HG02763 (cell line): ENCODE measurements around the gene WDR93.
A peak's percentile ranks its signal among the peaks of the same experiment; 100 is the strongest.

Experiments
- ATAC-seq: cut with Tn5 transposase; IDR thresholded peaks from one replicate; pipeline ENCODE4 v1.9.1; 2021; ENCODE audit warnings: mild to moderate bottlenecking, moderate library complexity; ENCODE audit not compliant: unreplicated experiment

The WDR93 gene

GRCh38 chr15:89690276-89691218 lies at the start of gene WDR93, which contains the start of gene PEX11A:
Gene WDR93 (plus strand): TSS chr15:89690811. CDS start chr15:89701747, 10,936 bp downstream.
Gene PEX11A (minus strand): TSS chr15:89690754. CDS start chr15:89690632, 122 bp downstream.
- ATAC-seq, result peak; percentile 88

GRCh38 chr15:89641053-89641452 lies 49.6 kb upstream of the WDR93 start:
- ATAC-seq, result no peak

GRCh38 chr15:89642106-89642505 lies 48.5 kb upstream of the WDR93 start:
- no peak for ATAC-seq

- ATAC-seq, result no peak
These were observed 44.9 kb upstream of the WDR93 start for GRCh38 chr15:89645680-89646079.

- no peak for ATAC-seq
These were observed 44.0 kb upstream of the WDR93 start for GRCh38 chr15:89646416-89647141.

- ATAC-seq, result no peak
These were observed 43.3 kb upstream of the WDR93 start for GRCh38 chr15:89647191-89647851.

- ATAC-seq, result no peak
These were observed 42.3 kb upstream of the WDR93 start for GRCh38 chr15:89648106-89649012.

GRCh38 chr15:89649013-89649625 lies 41.5 kb upstream of the WDR93 start:
- ATAC-seq, result no peak

- no peak for ATAC-seq
These were observed 40.9 kb upstream of the WDR93 start for GRCh38 chr15:89649716-89650115.

GRCh38 chr15:89652131-89652530 lies 38.5 kb upstream of the WDR93 start:
- no peak for ATAC-seq

- ATAC-seq, result no peak
These were observed 37.9 kb upstream of the WDR93 start for GRCh38 chr15:89652666-89653065.

GRCh38 chr15:89653578-89653977 lies 37.0 kb upstream of the WDR93 start:
- ATAC-seq, result no peak

- ATAC-seq, result no peak
These were observed 36.3 kb upstream of the WDR93 start for GRCh38 chr15:89654301-89654761.

GRCh38 chr15:89654847-89655805 lies 35.5 kb upstream of the WDR93 start, which contains the start of gene KIF7:
Gene KIF7 (minus strand): TSS chr15:89655467. CDS start chr15:89652930, 2,537 bp downstream.
- ATAC-seq, result no peak

- no peak for ATAC-seq
These were observed 34.3 kb upstream of the WDR93 start for GRCh38 chr15:89656116-89656815.

- ATAC-seq, result no peak
These were observed 32.9 kb upstream of the WDR93 start for GRCh38 chr15:89657686-89658200.

GRCh38 chr15:89659295-89659694 lies 31.3 kb upstream of the WDR93 start:
- ATAC-seq, result no peak

- no peak for ATAC-seq
These were observed 30.1 kb upstream of the WDR93 start for GRCh38 chr15:89660556-89660955.
